Peyer's patch (tissue), 4 donors: ENCODE data around the gene TMIGD3. TPM values are rescaled to one million over a fixed set of nuclear protein-coding genes. Genes with fewer than 3 reads are reported as not detected.
A peak's percentile ranks its signal among the peaks of the same experiment; 100 is the strongest.

Source experiments
- DNase-seq, 3 donors: peaks; one replicate each; pipeline ENCODE4 v3.0.0-alpha.2; 2017 to 2019
- H3K27ac ChIP-seq, 4 donors: fragments of 200-600 bp; sonication (generic); one replicate each; pipeline ENCODE4 v1.5.1; 2016 to 2019
- H3K27me3 ChIP-seq, 2 donors: fragments of 200-600 bp; sonication (generic); one replicate each; pipeline ENCODE4 v1.5.1; 2019
- H3K36me3 ChIP-seq, 3 donors: fragments of 200-600 bp; sonication (generic); one replicate each; pipeline ENCODE4 v1.5.1; 2016 to 2019
- H3K4me1 ChIP-seq, 4 donors: fragments of 200-600 bp; sonication (generic); one replicate each; pipeline ENCODE4 v1.5.1; 2016 to 2019
- H3K4me3 ChIP-seq, 4 donors: fragments of 200-600 bp; sonication (generic); 1 replicate in 3 of 4; 2 replicates in 1 of 4; pipeline ENCODE4 v1.5.1; 2016 to 2019; ENCODE audit warnings: mild to moderate bottlenecking in 1 of 4
- H3K9me3 ChIP-seq, 4 donors: fragments of 200-600 bp; sonication (generic); one replicate each; pipeline ENCODE4 v1.5.1; 2016 to 2019; ENCODE audit warnings: mild to moderate bottlenecking in 1 of 4
- CTCF ChIP-seq, 6 experiments: fragments of 450-650 bp in 4 of 6; fragments of 200-600 bp in 2 of 6; sonication (generic) in 1 of 6; IDR thresholded peaks; one replicate each; pipeline ENCODE4 v1.5.1; 2017 to 2019; ENCODE audit warnings: antibody characterized with exemption in 6 of 6, mild to moderate bottlenecking in 3 of 6, moderate library complexity in 1 of 6
- POLR2A ChIP-seq, 2 donors: fragments of 450-650 bp; IDR thresholded peaks; one replicate each; pipeline ENCODE4 v1.5.1; 2017; ENCODE audit warnings: antibody characterized with exemption in 2 of 2, mild to moderate bottlenecking in 2 of 2, moderate library complexity in 2 of 2
- total RNA-seq, 4 donors: library from RNA; depleted of rRNA; stranded (reverse); fragments of >200 nt; gene quantifications; one replicate each; pipeline ENCODE4 v1.1.0, GENCODE V29; 2016

Gene TMIGD3
- total RNA-seq, 4 donors from 2014 or later, result 2.1 to 27.2 (median 6.4) TPM; not detected in 1

- Histone ChIP-seq H3K27ac (peak overlapping the region in 1 of 4 donors; percentile 2), H3K9me3 (no peaks in the 10 kb centered on the region), H3K27me3 (no peaks in the 10 kb centered on the region), H3K4me3 (no peak overlapping the region), H3K4me1 (peaks cover 3 to 43% (median 22%) of the 10 kb centered on the region in 4 donors), H3K36me3 (no peaks in the 10 kb centered on the region)
- TF ChIP-seq POLR2A (IDR thresholded peaks at IDR 0.05) (no peak), CTCF (IDR thresholded peaks at IDR 0.05) (no peak)
- no peak for DNase-seq
Observed at GRCh38 chr1:111512132-111512889, 8.9 kb upstream of the TMIGD3 start.

GRCh38 chr1:111511370-111511769, 7.9 kb upstream of the TMIGD3 start:
- no peak overlapping the region for H3K4me3 ChIP-seq
- no peaks in the 10 kb centered on the region for H3K36me3 ChIP-seq
- peaks cover 6 to 40% (median 24%) of the 10 kb centered on the region in 4 donors for H3K4me1 ChIP-seq
- DNase-seq, result no peak
- H3K27ac ChIP-seq, result peak overlapping the region in 1 of 4 donors; percentile 2
- H3K27me3 ChIP-seq, result no peaks in the 10 kb centered on the region
- no peaks in the 10 kb centered on the region for H3K9me3 ChIP-seq
- TF ChIP-seq POLR2A (IDR thresholded peaks at IDR 0.05) (no peak), CTCF (IDR thresholded peaks at IDR 0.05) (no peak)

- DNase-seq, result no peak
- Histone ChIP-seq H3K4me1 (peaks cover 6 to 40% (median 21%) of the 10 kb centered on the region in 4 donors), H3K27ac (peak overlapping the region in 1 of 4 donors; percentile 95), H3K27me3 (no peaks in the 10 kb centered on the region), H3K4me3 (no peak overlapping the region), H3K36me3 (no peaks in the 10 kb centered on the region), H3K9me3 (no peaks in the 10 kb centered on the region)
- no peak for TF ChIP-seq CTCF (IDR thresholded peaks at IDR 0.05)
- TF ChIP-seq POLR2A (IDR thresholded peaks at IDR 0.05), result no peak
Observed at GRCh38 chr1:111509997-111510375, 6.6 kb upstream of the TMIGD3 start.

GRCh38 chr1:111507411-111508201, 4.2 kb upstream of the TMIGD3 start:
- DNase-seq, result peak; percentile 80 to 93 (median 86)
- peak in 2 of 6 experiments; percentile 6 to 13 for TF ChIP-seq CTCF (IDR thresholded peaks at IDR 0.05)
- TF ChIP-seq POLR2A (IDR thresholded peaks at IDR 0.05), result no peak
- Histone ChIP-seq H3K36me3 (no peaks in the 10 kb centered on the region), H3K9me3 (no peaks in the 10 kb centered on the region), H3K27ac (peak overlapping the region; percentile 95 to 97 (median 96)), H3K27me3 (no peaks in the 10 kb centered on the region), H3K4me3 (peak overlapping the region; percentile 28 to 48 (median 38)), H3K4me1 (peaks cover 6 to 36% (median 31%) of the 10 kb centered on the region in 4 donors)

GRCh38 chr1:111506561-111506960, 3.1 kb upstream of the TMIGD3 start:
- H3K27me3 ChIP-seq, result no peaks in the 10 kb centered on the region
- no peak for DNase-seq
- no peaks in the 10 kb centered on the region for H3K9me3 ChIP-seq
- TF ChIP-seq POLR2A (IDR thresholded peaks at IDR 0.05) (no peak), CTCF (IDR thresholded peaks at IDR 0.05) (no peak)
- peak overlapping the region; percentile 30 to 97 (median 82) for H3K27ac ChIP-seq
- peaks cover 6 to 36% (median 28%) of the 10 kb centered on the region in 4 donors for H3K4me1 ChIP-seq
- no peaks in the 10 kb centered on the region for H3K36me3 ChIP-seq
- no peak overlapping the region for H3K4me3 ChIP-seq
